Eye (tissue), 1 donor: ENCODE data around the gene SNX10.

Experiments
- DNase-seq: peaks from one replicate; pipeline ENCODE4 v3.0.0-alpha.2; 2015

The SNX10 gene

GRCh38 chr7:26340476-26341018 is 48.9 kb downstream of the SNX10 start:
- DNase-seq = no peak

- DNase-seq = no peak
Measured at GRCh38 chr7:26343320-26343832, 51.7 kb downstream of the SNX10 start.

- no peak for DNase-seq
Measured at GRCh38 chr7:26343837-26344236, 52.2 kb downstream of the SNX10 start.

- DNase-seq = no peak
Measured at GRCh38 chr7:26345202-26345601, 53.5 kb downstream of the SNX10 start.

GRCh38 chr7:26345837-26346236 is 54.2 kb downstream of the SNX10 start:
- DNase-seq = no peak

GRCh38 chr7:26346611-26347203 is 55.0 kb downstream of the SNX10 start:
- DNase-seq = no peak

- no peak for DNase-seq
Measured at GRCh38 chr7:26348234-26348851, 56.7 kb downstream of the SNX10 start.

GRCh38 chr7:26349005-26349915 is 57.6 kb downstream of the SNX10 start:
- no peak for DNase-seq

GRCh38 chr7:26351171-26351570 is 59.5 kb downstream of the SNX10 start:
- no peak for DNase-seq

GRCh38 chr7:26356229-26356628 is 64.6 kb downstream of the SNX10 start:
- DNase-seq = peak; percentile 8

GRCh38 chr7:26356929-26357798 is 65.5 kb downstream of the SNX10 start:
- no peak for DNase-seq

GRCh38 chr7:26357799-26358151 is 66.1 kb downstream of the SNX10 start:
- DNase-seq = no peak

- no peak for DNase-seq
Measured at GRCh38 chr7:26360650-26361049, 69.0 kb downstream of the SNX10 start.

GRCh38 chr7:26361637-26362036 is 70.0 kb downstream of the SNX10 start:
- no peak for DNase-seq

GRCh38 chr7:26363465-26363864 is 71.8 kb downstream of the SNX10 start:
- no peak for DNase-seq

GRCh38 chr7:26365077-26365900 is 73.6 kb downstream of the SNX10 start:
- DNase-seq = peak; percentile 94

GRCh38 chr7:26365901-26366275 is 74.2 kb downstream of the SNX10 start:
- no peak for DNase-seq

GRCh38 chr7:26367219-26367711 is 75.6 kb downstream of the SNX10 start:
- DNase-seq = no peak

GRCh38 chr7:26368542-26368941 is 76.9 kb downstream of the SNX10 start:
- DNase-seq = peak; percentile 20

- peak; percentile 94 for DNase-seq
Measured at GRCh38 chr7:26369593-26369992, 77.9 kb downstream of the SNX10 start.

- no peak for DNase-seq
Measured at GRCh38 chr7:26370011-26370410, 78.3 kb downstream of the SNX10 start.
